WTC11 (cell line): ENCODE measurements around the gene MYO19. TPM values are rescaled to one million over a fixed set of nuclear protein-coding genes. Genes with fewer than 3 reads are reported as not detected.
A peak's percentile ranks its signal among the peaks of the same experiment; 100 is the strongest.

ENCODE experiments used
- ATF1 ChIP-seq: sonication (generic); formaldehyde crosslinking; IDR thresholded peaks from 2 replicates; pipeline ENCODE4 v1.8.1; 2023; ENCODE audit warnings: mild to moderate bottlenecking, moderate library complexity, missing genetic modification reagents
- EMX1 ChIP-seq: fragments of 250-450 bp; sonication (Bioruptor Pico); IDR thresholded peaks from 2 replicates; pipeline ENCODE4 v1.8.0; 2021; ENCODE audit warnings: mild to moderate bottlenecking
- FOXJ3 ChIP-seq: sonication (generic); formaldehyde crosslinking; IDR thresholded peaks from 2 replicates; pipeline ENCODE4 v1.9.0; 2021; ENCODE audit warnings: missing genetic modification reagents, mild to moderate bottlenecking, borderline replicate concordance
- GRHL2 ChIP-seq: fragments of 250-450 bp; sonication (Bioruptor Pico); IDR thresholded peaks from 2 replicates; pipeline ENCODE4 v1.8.0; 2022; ENCODE audit warnings: mild to moderate bottlenecking, moderate library complexity; ENCODE audit not compliant: insufficient replicate concordance, severe bottlenecking
- GTF2I ChIP-seq: fragments of 250-450 bp; sonication (Bioruptor Pico); conservative IDR thresholded peaks from 2 replicates; pipeline ENCODE4 v1.4.0; 2021; ENCODE audit warnings: mild to moderate bottlenecking
- MYBL2 ChIP-seq: sonication (generic); formaldehyde crosslinking; IDR thresholded peaks from 2 replicates; pipeline ENCODE4 v1.8.1; 2023; ENCODE audit warnings: mild to moderate bottlenecking, moderate library complexity, missing genetic modification reagents
- NFYB ChIP-seq: sonication (generic); formaldehyde crosslinking; conservative IDR thresholded peaks from 2 replicates; pipeline ENCODE4 v1.8.0; 2022; ENCODE audit warnings: low read depth, missing genetic modification reagents
- NR2C2 ChIP-seq: sonication (generic); formaldehyde crosslinking; IDR thresholded peaks from 2 replicates; pipeline ENCODE4 v1.8.0; 2022; ENCODE audit warnings: mild to moderate bottlenecking, missing genetic modification reagents
- OVOL2 ChIP-seq: fragments of 250-450 bp; sonication (Bioruptor Pico); IDR thresholded peaks from 2 replicates; pipeline ENCODE4 v1.9.0; 2021; ENCODE audit warnings: mild to moderate bottlenecking, borderline replicate concordance
- PRRX2 ChIP-seq: fragments of 250-450 bp; sonication (Bioruptor Pico); IDR thresholded peaks from 2 replicates; pipeline ENCODE4 v1.8.0; 2021; ENCODE audit warnings: mild to moderate bottlenecking
- RORB ChIP-seq: fragments of 250-450 bp; sonication (Bioruptor Pico); IDR thresholded peaks from 2 replicates; pipeline ENCODE4 v1.9.0; 2021; ENCODE audit warnings: mild to moderate bottlenecking
- SMAD3 ChIP-seq: sonication (generic); formaldehyde crosslinking; IDR thresholded peaks from 2 replicates; pipeline ENCODE4 v1.8.0; 2022; ENCODE audit warnings: missing genetic modification reagents, mild to moderate bottlenecking, borderline replicate concordance
- SMAD4 ChIP-seq: sonication (generic); formaldehyde crosslinking; IDR thresholded peaks from 2 replicates; pipeline ENCODE4 v1.8.0; 2022; ENCODE audit warnings: mild to moderate bottlenecking, missing genetic modification reagents
- TCF7 ChIP-seq: sonication (generic); formaldehyde crosslinking; IDR thresholded peaks from 2 replicates; pipeline ENCODE4 v1.8.0; 2022; ENCODE audit warnings: mild to moderate bottlenecking, low read depth, missing genetic modification reagents, moderate library complexity
- TEAD1 ChIP-seq: sonication (generic); formaldehyde crosslinking; IDR thresholded peaks from 2 replicates; pipeline ENCODE4 v1.8.0; 2022; ENCODE audit warnings: mild to moderate bottlenecking, missing genetic modification reagents
- ZNF263 ChIP-seq: sonication (generic); formaldehyde crosslinking; IDR thresholded peaks from 2 replicates; pipeline ENCODE4 v1.8.1; 2022; ENCODE audit warnings: low read depth, mild to moderate bottlenecking, moderate library complexity, missing genetic modification reagents
- ZNF396 ChIP-seq: fragments of 250-450 bp; sonication (Bioruptor Pico); IDR thresholded peaks from 2 replicates; pipeline ENCODE4 v1.8.0; 2021; ENCODE audit warnings: mild to moderate bottlenecking, moderate library complexity, borderline replicate concordance
- total RNA-seq: library from RNA; stranded (reverse); gene quantifications from 3 replicates; pipeline ENCODE4 v1.2.3, GENCODE V29; 2021
- TF ChIP-seq, protein P1 (sequence below): sonication (generic); formaldehyde crosslinking; IDR thresholded peaks from 2 replicates; pipeline ENCODE4 v1.8.0; 2023; ENCODE audit warnings: mild to moderate bottlenecking, missing genetic modification reagents
- TF ChIP-seq, protein P2 (sequence below): sonication (generic); formaldehyde crosslinking; IDR thresholded peaks from 2 replicates; pipeline ENCODE4 v1.8.1; 2023; ENCODE audit warnings: mild to moderate bottlenecking, moderate library complexity, missing genetic modification reagents
- TF ChIP-seq, protein P3 (sequence below): sonication (generic); formaldehyde crosslinking; IDR thresholded peaks from 2 replicates; pipeline ENCODE4 v1.8.1; 2022; ENCODE audit warnings: mild to moderate bottlenecking, moderate library complexity, missing genetic modification reagents
- TF ChIP-seq, protein P4 (sequence below): sonication (generic); formaldehyde crosslinking; IDR thresholded peaks from 2 replicates; pipeline ENCODE4 v1.8.0; 2023; ENCODE audit warnings: missing genetic modification reagents
- TF ChIP-seq, protein P5 (sequence below): sonication (generic); formaldehyde crosslinking; conservative IDR thresholded peaks from 2 replicates; pipeline ENCODE4 v1.8.1; 2023; ENCODE audit warnings: mild to moderate bottlenecking, low read depth, missing genetic modification reagents, moderate library complexity
- TF ChIP-seq, protein P6 (sequence below): sonication (generic); formaldehyde crosslinking; IDR thresholded peaks from 2 replicates; pipeline ENCODE4 v1.8.1; 2023; ENCODE audit warnings: mild to moderate bottlenecking, missing genetic modification reagents
- TF ChIP-seq, protein P7 (sequence below): sonication (generic); formaldehyde crosslinking; IDR thresholded peaks from 2 replicates; pipeline ENCODE4 v1.8.1; 2023; ENCODE audit warnings: mild to moderate bottlenecking, missing genetic modification reagents, moderate library complexity
- TF ChIP-seq, protein P8 (sequence below): sonication (generic); formaldehyde crosslinking; IDR thresholded peaks from 2 replicates; pipeline ENCODE4 v1.8.0; 2022; ENCODE audit warnings: mild to moderate bottlenecking, missing genetic modification reagents
- TF ChIP-seq, protein P9 (sequence below): sonication (generic); formaldehyde crosslinking; conservative IDR thresholded peaks from 2 replicates; pipeline ENCODE4 v1.8.1; 2022; ENCODE audit warnings: mild to moderate bottlenecking, missing genetic modification reagents

Gene MYO19
- total RNA-seq, 1 experiment from 2014 or later = 146 TPM

DNA sequence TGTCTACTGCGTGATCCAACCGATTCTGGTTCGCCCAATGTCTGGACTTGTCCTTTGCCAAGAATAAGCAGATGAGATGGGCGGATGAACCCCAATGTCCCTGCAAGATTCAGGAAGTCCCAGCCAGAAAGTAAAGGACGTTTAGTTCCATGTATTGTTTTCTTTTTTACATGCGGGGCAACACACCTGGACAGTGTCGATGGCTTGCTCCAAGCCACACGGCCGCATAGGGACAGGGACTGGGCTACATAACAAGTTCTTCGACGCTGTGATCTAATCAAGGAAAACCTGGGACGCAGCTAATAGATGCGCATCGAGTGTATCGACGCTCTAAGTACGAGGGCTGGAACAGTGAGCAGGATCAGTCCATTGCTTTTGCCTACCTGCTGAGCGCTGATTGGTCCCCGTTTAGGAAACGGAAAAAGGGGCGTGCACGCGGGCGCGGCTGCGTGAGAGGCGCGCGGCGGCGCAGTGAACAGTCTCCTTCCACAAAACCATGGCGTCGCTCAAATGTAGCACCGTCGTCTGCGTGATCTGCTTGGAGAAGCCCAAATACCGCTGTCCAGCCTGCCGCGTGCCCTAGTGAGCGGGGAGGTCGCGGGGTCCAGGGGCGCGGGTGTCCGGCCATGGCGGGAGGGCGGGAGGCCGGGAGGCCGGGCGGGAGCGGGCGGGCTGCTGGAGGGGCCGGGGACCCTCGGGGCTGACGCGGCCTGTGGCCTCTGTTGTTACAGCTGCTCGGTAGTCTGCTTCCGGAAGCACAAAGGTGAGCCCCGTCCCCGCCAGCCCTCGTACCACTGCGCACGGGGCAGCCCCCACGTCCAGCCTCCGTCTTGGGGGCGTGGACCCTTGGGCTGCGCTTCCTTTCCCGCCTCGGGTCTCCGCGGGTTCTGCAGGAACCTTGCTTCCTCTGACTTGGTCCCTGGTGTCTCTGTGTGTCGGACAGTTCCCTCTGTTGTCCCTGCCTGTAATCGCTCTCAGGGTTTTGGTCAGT is 48.2 kb downstream of the MYO19 start, which contains the start of gene ZNHIT3 (continued):
- TF ChIP-seq, protein P1, sequence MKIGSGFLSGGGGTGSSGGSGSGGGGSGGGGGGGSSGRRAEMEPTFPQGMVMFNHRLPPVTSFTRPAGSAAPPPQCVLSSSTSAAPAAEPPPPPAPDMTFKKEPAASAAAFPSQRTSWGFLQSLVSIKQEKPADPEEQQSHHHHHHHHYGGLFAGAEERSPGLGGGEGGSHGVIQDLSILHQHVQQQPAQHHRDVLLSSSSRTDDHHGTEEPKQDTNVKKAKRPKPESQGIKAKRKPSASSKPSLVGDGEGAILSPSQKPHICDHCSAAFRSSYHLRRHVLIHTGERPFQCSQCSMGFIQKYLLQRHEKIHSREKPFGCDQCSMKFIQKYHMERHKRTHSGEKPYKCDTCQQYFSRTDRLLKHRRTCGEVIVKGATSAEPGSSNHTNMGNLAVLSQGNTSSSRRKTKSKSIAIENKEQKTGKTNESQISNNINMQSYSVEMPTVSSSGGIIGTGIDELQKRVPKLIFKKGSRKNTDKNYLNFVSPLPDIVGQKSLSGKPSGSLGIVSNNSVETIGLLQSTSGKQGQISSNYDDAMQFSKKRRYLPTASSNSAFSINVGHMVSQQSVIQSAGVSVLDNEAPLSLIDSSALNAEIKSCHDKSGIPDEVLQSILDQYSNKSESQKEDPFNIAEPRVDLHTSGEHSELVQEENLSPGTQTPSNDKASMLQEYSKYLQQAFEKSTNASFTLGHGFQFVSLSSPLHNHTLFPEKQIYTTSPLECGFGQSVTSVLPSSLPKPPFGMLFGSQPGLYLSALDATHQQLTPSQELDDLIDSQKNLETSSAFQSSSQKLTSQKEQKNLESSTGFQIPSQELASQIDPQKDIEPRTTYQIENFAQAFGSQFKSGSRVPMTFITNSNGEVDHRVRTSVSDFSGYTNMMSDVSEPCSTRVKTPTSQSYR (CRISPR knock-in tag) = no peak
- TF ChIP-seq PRRX2 (CRISPR knock-in tag) = no peak
- TF ChIP-seq, protein P2, sequence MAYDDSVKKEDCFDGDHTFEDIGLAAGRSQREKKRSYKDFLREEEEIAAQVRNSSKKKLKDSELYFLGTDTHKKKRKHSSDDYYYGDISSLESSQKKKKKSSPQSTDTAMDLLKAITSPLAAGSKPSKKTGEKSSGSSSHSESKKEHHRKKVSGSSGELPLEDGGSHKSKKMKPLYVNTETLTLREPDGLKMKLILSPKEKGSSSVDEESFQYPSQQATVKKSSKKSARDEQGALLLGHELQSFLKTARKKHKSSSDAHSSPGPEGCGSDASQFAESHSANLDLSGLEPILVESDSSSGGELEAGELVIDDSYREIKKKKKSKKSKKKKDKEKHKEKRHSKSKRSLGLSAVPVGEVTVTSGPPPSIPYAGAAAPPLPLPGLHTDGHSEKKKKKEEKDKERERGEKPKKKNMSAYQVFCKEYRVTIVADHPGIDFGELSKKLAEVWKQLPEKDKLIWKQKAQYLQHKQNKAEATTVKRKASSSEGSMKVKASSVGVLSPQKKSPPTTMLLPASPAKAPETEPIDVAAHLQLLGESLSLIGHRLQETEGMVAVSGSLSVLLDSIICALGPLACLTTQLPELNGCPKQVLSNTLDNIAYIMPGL (CRISPR knock-in tag) = peak; percentile 83; the same call in 1 of the 2 replicates
- TF ChIP-seq TCF7 (CRISPR knock-in tag) = no peak
- TF ChIP-seq OVOL2 (CRISPR knock-in tag) = no peak
- TF ChIP-seq, protein P3, sequence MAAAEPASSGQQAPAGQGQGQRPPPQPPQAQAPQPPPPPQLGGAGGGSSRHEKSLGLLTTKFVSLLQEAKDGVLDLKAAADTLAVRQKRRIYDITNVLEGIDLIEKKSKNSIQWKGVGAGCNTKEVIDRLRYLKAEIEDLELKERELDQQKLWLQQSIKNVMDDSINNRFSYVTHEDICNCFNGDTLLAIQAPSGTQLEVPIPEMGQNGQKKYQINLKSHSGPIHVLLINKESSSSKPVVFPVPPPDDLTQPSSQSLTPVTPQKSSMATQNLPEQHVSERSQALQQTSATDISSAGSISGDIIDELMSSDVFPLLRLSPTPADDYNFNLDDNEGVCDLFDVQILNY (CRISPR knock-in tag) = peak; percentile 71
- TF ChIP-seq, protein P4, sequence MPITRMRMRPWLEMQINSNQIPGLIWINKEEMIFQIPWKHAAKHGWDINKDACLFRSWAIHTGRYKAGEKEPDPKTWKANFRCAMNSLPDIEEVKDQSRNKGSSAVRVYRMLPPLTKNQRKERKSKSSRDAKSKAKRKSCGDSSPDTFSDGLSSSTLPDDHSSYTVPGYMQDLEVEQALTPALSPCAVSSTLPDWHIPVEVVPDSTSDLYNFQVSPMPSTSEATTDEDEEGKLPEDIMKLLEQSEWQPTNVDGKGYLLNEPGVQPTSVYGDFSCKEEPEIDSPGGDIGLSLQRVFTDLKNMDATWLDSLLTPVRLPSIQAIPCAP = no peak
- no peak for TF ChIP-seq RORB (CRISPR knock-in tag)
- TF ChIP-seq TEAD1 (CRISPR knock-in tag) = peak; percentile 90
- TF ChIP-seq ZNF263 (CRISPR knock-in tag) = no peak
- TF ChIP-seq ZNF396 (CRISPR knock-in tag) = no peak
- no peak for TF ChIP-seq GTF2I (CRISPR knock-in tag)
- TF ChIP-seq NR2C2 (CRISPR knock-in tag) = no peak
- TF ChIP-seq FOXJ3 = no peak
- TF ChIP-seq SMAD4 (CRISPR knock-in tag) = no peak
- TF ChIP-seq, protein P5, sequence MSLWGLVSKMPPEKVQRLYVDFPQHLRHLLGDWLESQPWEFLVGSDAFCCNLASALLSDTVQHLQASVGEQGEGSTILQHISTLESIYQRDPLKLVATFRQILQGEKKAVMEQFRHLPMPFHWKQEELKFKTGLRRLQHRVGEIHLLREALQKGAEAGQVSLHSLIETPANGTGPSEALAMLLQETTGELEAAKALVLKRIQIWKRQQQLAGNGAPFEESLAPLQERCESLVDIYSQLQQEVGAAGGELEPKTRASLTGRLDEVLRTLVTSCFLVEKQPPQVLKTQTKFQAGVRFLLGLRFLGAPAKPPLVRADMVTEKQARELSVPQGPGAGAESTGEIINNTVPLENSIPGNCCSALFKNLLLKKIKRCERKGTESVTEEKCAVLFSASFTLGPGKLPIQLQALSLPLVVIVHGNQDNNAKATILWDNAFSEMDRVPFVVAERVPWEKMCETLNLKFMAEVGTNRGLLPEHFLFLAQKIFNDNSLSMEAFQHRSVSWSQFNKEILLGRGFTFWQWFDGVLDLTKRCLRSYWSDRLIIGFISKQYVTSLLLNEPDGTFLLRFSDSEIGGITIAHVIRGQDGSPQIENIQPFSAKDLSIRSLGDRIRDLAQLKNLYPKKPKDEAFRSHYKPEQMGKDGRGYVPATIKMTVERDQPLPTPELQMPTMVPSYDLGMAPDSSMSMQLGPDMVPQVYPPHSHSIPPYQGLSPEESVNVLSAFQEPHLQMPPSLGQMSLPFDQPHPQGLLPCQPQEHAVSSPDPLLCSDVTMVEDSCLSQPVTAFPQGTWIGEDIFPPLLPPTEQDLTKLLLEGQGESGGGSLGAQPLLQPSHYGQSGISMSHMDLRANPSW (CRISPR knock-in tag) = no peak
- peak; percentile 79 for TF ChIP-seq NFYB (CRISPR knock-in tag)
- no peak for TF ChIP-seq GRHL2 (CRISPR knock-in tag)
- peak; percentile 91 for TF ChIP-seq SMAD3 (CRISPR knock-in tag)
- TF ChIP-seq, protein P6, sequence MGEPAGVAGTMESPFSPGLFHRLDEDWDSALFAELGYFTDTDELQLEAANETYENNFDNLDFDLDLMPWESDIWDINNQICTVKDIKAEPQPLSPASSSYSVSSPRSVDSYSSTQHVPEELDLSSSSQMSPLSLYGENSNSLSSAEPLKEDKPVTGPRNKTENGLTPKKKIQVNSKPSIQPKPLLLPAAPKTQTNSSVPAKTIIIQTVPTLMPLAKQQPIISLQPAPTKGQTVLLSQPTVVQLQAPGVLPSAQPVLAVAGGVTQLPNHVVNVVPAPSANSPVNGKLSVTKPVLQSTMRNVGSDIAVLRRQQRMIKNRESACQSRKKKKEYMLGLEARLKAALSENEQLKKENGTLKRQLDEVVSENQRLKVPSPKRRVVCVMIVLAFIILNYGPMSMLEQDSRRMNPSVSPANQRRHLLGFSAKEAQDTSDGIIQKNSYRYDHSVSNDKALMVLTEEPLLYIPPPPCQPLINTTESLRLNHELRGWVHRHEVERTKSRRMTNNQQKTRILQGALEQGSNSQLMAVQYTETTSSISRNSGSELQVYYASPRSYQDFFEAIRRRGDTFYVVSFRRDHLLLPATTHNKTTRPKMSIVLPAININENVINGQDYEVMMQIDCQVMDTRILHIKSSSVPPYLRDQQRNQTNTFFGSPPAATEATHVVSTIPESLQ (CRISPR knock-in tag) = no peak
- TF ChIP-seq, protein P7, sequence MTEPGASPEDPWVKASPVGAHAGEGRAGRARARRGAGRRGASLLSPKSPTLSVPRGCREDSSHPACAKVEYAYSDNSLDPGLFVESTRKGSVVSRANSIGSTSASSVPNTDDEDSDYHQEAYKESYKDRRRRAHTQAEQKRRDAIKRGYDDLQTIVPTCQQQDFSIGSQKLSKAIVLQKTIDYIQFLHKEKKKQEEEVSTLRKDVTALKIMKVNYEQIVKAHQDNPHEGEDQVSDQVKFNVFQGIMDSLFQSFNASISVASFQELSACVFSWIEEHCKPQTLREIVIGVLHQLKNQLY (CRISPR knock-in tag) = no peak
- TF ChIP-seq, protein P8, sequence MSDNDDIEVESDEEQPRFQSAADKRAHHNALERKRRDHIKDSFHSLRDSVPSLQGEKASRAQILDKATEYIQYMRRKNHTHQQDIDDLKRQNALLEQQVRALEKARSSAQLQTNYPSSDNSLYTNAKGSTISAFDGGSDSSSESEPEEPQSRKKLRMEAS = peak; percentile 72
- TF ChIP-seq ATF1 (CRISPR knock-in tag) = no peak
- TF ChIP-seq, protein P9, sequence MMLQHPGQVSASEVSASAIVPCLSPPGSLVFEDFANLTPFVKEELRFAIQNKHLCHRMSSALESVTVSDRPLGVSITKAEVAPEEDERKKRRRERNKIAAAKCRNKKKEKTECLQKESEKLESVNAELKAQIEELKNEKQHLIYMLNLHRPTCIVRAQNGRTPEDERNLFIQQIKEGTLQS (CRISPR knock-in tag) = 0 out of 2 replicates have a peak, but pooled peaks have one; percentile 58
- no peak for TF ChIP-seq EMX1 (CRISPR knock-in tag)
- TF ChIP-seq MYBL2 (CRISPR knock-in tag) = 0 out of 2 replicates have a peak, but pooled peaks have one; percentile 45
